CD4-positive, alpha-beta T cell treated with Interleukin-4 for 1 hour (primary cell): ENCODE measurements around the gene GRIN3B.

ENCODE experiments used
- DNase-seq, 2 donors: peaks; one replicate each; pipeline ENCODE4 v3.0.0-alpha.2; 2020 to 2022

Gene GRIN3B

DNA sequence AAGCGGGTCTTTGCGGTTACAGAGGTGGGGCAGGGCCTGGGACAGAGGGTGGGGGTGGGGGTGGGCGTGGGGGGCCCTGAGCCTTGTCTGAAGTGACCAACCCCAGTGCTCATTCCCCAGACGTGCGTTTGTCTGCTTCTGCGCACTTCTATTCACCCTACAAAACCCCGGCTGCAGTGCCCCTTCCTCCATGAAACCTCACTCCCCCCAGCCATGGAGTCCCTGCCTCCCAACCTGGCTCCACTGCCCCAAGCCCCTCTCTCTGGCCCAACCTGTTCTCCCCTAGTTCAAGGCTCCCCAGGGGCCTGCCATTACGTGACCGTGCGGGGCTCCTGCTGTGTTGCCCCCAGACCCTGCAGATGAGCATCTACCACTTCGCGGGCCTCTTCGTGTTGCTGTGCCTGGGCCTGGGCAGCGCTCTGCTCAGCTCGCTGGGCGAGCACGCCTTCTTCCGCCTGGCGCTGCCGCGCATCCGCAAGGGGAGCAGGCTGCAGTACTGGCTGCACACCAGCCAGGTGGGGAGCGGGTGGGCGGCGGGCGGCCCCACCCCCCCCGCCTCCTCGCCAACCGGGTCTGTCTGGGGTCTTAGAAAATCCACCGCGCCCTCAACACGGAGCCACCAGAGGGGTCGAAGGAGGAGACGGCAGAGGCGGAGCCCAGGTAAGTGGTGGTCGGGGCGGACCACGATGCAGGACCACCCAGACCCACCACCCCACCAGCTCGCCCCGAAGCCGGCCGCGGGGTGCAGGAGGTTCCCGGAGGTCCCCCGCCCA lies 8.2 kb downstream of the GRIN3B start:
- DNase-seq, result no peak

DNA sequence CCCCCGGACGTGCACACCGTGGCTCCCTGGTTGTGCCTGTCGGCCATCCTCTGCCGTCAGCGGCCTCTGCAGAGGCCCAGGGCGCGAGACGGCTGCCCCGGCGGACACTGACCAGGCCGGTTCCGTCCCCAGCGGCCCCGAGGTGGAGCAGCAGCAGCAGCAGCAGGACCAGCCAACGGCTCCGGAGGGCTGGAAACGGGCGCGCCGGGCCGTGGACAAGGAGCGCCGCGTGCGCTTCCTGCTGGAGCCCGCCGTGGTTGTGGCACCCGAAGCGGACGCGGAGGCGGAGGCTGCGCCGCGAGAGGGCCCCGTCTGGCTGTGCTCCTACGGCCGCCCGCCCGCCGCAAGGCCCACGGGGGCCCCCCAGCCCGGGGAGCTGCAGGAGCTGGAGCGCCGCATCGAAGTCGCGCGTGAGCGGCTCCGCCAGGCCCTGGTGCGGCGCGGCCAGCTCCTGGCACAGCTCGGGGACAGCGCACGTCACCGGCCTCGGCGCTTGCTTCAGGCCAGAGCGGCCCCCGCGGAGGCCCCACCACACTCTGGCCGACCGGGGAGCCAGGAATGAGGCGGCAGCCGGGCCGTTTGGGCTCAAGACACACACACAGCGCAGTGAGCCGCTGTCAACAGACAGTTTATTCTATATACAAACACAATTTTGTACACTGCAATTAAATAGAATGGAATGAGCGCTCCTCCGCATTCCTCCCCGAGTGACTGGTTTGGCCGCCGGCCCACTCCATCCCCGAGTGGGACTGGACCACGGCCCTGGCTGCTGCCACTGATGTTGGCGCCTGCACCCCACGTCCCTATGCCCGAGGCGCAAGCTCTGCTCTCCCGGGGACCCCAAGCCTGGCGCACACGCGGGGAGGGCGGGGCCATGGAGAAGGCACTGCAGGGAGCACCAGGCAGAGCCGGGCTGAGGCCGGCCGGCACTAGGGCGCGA lies 9.1 kb downstream of the GRIN3B start:
- DNase-seq, result no peak

DNA sequence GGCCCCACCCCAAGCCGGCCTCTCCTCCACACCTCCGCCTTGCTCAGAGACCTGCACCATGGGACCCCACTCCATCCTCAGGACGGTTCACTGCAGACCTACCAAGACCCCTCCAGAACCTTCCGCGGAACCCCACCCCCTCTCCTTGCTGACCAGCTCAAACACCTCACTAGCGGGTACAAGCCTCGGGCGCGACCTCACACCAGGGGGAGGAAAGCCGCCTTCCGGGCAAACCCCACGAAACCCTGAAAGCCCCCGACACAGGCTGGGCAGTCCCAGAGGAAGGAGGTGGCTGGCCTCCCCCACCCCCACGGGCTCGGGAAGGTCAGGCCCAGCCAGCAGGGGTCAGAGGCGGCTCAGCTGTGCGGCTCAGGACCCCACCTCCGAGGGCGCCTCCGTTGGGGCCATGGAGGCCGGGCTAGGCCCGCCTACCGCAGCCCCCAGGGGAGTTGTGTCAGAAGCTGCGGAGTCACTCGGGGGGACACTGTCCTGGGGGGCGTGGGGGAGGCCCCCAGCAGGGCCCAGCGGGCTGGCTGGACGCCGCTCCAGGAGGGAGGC lies 9.8 kb downstream of the GRIN3B start:
- no peak for DNase-seq

DNA sequence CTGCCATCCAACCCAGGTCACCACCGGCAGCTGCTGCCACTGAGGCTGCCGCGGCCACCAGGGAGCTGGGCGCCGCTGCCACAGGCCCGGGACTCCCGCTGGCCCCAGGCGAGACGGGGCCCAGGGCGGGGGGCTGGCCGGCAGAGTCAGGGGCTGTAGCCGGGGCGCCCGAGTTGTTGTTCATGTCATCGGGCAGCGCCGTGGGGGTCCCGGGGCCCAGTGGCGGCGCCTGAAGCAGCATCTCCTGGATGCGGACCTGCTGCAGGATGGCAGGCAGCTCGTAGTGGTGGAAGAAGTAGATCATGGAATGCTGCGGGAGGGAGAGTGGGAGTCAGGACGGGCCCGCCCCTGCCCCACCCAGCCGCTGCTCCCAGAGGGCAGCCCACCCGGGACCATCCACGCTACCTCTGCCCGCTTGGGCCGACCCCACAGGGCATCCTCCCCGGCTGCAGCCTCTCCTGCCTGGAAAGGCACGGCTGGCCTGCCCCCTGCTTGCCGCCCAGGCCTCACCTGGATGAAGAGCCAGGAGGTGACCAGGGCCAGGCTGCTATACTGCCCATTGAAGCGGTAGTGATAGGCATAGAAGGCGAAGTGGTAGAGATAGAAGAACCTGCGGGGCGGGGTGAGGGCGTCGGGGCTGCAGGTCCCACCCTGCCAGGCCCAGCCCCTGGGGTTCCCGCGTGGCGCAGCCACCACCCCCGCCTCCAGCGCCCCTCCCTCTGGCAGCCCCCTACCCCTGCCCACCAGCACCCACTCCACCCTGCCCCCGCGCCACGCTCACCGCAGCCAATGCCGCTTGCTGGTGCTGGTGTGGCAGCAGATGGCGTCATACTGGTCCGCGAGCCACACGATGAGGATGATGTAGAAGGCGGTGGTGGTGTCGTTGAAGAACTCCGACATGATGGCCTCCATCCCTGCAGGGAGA lies 10.6 kb downstream of the GRIN3B start:
- no peak for DNase-seq

DNA sequence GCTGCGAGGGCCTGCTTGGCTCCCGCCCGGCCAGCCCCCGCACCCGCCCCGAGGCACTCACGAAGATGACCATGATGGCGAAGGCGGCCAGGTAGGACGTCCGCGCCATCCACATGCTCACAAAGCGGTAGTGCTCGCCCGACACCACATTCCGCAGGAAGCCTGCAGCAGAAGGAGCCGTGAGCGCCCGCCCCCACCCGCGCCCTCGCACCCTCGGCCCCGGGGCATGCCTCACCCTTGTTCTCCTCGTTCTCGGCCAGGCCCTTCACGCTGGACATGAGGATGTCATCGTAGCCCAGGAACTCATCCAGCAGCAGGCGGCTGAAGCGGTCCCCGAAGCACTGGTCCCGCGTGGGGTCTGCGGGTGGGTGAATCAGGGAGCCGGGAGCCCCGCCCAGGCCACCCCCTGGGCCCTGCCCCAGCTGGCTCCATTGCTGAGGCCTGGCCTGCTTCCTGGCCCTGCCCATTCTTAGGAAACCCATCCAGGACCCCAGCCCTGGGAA lies 11.7 kb downstream of the GRIN3B start:
- DNase-seq, result no peak

DNA sequence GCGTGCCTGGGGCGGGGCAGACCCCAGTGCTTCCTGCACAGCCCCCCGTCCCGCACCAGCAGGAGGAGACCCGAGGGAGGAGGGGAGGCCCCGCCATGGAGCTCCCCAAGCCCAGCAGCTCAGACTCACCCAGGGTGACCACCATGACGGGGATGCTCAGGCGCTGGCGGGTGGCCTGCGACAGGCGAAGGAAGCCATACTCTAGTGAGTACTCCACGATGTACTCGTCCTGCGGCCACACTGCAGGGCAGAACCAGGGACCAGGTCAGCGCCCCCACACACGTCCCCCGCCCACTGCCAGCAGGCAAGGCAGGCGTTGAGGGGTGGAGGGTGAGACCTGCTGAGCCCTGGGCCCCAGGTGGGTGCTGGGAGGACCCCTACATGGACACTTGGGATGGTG lies 12.1 kb downstream of the GRIN3B start:
- DNase-seq, result no peak

DNA sequence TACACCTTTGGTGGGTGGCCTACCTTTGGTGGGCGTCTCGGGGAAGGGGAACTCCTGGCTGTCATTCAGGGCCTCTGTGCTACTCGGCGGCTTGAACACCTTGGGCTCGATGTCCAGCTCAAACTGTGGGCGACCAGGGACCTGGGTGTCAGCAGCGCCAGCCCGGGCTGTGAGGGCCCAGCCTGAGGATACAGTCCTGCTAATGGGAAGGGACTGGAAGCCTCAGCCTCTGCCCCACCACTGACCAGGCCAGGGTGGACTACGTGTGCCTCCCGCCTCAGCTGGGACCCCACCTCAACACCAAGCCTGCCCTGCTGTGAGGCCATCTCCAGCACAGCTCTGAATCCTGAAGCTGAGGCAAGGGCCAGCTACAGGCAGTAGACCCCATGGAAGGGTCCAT lies 13.0 kb downstream of the GRIN3B start:
- DNase-seq, result no peak

DNA sequence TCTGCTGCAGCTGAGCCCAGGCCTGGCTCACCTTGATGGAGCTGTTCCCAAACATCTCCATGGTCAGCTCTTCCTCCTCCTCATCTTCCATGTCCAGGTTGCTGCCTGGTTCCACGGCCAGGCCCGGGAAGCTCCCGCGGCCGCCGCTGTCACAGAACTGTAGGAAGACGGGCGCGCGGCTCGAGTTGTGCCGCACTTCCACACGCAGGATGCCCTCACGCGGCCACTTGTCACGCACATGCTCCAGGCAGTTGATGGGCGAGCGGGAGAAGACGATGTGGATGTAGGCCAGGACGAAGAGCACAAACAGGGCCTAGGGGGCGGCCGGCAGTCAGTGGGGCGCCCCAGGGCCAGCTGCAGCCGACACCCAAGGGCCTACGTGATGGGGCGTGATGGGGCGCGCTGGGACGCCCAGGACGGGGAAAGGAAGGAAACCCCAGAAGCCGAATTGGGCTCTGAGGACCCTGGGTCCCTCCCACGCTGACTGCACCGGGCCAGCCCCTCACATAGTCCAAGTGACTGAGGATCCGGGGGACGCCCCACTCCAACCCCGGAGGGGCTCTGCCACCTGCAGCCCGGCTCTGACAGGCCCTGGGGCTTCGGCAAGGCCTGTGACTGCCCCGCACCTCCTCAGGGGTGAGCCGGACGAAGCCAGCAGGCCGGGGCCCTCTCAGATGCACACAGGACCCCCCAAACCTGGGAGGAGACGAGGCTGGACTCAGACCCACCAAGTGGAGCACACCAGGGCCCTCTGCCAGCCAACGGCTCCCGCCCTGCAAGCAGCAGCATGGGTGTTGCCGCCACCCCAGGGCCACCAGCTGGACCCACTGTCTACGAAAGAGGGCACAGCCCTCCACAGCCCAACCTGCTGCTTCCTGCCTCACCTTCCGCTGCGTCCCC lies 14.2 kb downstream of the GRIN3B start:
- DNase-seq, result no peak

DNA sequence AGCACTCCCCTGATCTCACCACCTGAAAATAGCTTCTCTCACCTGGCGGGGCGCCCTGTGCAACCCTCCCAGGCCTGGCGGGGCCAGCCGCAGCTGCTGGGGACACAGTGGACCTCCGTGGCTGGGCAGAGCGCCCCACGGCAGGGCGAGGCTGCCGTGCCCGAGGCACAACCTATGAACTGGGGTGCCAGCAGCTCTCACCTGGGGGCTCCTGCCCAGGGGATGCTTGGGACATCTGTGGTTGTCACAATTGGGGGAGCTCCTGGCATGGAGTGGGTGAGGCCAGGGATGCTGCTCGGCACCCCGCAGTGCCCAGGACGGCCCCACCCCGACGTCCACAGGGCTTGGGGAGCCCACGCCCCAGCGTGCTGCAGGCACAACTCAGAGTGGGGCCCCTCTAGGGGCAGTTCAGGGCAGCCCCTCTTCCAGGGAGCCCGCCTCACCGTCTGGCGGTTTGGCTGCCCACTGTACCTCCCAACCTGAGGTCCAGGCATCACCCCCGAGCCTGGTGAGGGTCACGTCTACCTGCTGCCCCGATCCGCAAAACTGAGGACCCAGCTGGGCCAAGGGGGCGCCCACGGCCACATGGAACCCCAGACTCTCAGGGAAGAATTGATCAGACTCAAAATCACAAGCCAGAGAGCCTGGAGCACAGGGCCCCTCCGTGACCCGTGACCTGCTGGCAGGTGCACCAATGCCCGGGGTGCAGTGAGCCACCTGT lies 15.0 kb downstream of the GRIN3B start:
- DNase-seq, result no peak

DNA sequence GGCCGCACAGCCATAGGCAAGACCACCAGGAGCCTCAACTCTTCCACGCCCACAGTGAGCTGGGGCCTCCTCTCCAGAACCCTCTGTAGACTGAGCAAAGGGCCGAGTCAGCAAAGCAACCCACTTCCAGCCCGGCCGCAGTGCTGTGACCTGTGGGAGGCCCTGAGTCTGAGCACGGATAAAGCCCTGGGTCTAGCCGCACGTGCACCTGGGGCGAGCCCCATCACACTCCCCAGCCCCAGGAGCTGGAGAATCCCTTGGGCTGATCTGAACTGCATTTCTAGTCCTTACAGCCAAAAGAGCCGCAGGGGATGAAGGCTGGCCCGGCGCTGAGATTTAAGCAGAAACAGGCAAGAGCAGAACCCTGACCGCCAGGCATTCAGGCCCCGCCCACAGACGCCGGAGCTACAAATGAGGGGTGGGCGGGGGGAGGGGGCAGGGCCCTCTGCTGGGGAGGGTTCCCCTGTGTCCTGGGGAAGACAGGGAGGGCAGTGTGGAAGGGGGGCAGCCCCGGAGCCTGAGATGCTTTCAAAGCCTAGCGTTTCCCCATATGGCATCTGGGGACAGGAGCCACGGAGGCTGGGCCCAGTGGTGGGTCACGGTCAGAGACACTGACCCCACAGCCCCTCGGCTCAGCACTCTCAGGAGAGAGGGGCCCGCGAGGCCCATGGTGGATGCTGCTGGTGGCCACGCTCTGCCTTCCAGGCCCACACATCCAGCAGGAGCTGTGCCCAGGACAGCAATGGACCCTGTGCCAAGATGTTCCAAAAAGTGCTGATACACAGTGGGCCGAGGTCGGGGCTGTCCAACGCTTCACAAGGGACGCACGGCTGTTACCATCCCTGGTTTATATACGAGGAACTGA lies 15.8 kb downstream of the GRIN3B start:
- DNase-seq, result no peak

DNA sequence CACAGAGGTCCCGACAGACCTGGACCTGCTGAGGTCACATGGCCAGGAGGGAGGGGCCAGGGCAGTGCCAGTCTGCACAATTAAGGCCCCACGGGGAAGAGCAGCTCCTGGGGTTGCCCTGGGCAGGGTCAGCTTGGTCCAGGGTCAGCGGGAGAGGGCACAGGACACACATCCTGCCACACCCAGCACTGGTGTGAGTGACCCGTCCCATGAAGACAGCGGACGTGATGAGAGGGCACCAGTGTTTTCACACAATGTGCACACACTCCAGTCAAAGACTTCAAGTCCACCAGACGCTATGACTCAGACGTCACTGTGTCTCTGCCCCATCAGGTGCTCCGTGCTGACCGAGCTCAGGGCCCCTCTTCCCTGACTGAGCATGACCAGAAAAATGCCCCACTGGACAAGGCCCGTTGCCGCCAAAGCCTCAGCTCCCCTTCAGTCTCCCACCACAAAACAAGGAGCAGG lies 16.5 kb downstream of the GRIN3B start:
- DNase-seq, result no peak

DNA sequence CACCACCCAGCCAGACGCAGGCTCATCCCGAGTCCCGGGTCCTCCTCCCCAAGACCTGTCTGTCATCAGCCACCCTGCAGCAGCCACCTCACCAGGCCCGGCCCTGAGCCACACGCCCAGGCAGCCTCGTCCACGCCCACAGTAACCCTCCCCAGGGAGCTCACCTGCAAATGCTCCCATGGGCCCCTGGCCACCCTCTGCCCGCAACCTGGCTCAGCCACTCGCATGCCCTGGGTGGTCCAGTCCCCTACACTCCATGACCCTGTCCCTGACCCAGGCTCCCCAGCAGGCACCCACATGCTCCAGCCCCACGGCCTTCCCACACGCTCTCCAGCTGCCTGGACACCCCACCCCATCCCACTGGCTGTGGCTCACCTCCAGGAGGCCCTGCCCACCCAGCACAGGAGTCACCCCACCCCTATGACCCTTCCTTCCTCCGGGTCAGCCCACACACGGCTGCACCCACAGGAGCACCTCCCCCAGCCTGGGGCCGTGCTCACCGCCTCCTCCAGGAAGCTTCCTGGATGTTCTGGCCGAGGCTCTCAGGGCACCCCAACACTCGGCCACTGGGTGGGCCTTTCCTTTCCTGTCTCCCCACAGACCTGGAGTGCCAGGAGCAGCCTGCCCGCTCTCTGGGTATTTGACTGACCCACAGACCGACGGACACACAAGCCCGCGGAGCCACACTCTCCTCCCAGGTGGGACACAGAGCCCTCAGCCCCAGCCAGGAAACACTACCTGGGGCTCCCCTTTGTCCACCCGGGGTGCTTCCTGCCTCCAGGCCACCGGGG lies 17.1 kb downstream of the GRIN3B start:
- no peak for DNase-seq

DNA sequence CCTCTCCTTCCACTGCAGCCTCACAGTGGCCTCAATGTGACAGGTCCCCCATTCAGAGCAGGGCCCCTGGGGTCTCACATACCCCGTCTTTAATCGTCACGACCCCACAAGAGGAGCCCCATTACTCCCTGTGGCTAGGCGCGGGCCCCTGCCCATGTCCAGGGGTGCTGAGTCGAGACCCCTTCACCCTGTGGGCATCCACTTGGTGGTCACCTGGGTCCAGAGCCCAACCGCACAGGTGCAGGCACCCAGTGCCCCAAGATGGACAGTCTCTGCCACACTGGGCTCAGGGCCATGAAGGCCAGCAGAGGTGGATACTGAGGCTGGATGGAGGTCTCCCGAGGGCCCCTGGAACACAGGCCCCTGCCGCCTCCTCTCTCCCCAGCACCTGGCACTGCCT lies 17.7 kb downstream of the GRIN3B start:
- DNase-seq, result no peak

DNA sequence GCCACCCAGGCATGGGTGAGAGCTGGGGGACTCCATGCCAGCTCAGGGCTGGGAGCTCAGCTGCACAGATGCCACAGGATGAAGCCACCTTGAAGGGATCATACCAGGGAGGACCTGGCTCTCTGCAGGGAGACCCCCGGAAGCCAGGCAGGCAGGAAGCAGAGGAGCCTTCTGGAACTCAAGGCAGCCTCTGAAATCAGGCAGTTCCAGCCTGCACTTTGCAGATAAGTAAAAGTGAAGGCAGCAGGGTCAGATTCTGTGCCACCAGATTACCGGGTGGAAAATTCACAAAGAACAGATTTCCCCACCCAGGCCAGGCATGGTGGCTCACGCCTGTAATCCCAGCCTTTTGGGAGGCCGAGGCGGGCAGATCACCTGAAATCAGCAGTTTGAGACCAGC lies 18.2 kb downstream of the GRIN3B start:
- DNase-seq, result no peak

DNA sequence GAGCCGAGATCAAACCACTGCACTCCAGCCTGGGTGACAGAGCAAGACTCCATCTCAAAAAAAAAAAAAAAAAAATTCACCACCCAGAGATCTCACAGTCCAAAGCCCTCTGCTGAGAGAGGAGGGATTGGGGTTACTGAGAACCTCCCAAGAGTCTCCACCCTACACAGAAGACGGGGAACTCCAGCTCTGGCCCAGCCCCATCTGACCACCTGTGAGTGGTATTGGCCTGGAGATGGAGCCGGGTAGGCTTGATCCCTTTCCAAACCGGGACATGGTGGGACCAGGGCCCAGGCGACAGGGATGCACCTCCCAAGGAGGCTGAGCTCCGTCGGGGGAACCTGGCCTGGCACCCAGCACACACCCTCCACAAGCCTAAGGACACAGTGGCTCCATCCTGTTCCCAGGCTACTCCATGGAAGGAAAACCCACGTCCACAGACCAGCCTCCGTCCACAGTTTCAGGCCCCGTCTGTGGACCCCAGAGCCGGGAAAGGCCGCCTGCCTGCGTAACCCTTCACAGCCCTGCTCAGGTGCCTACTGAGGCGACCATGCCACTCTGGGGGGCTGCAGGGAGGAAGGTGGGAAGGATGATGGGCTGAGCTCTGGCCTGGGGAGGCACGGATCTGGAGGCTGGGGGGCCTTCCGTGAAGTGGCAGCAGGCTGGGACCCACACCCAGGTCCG lies 18.9 kb downstream of the GRIN3B start:
- DNase-seq, result no peak

DNA sequence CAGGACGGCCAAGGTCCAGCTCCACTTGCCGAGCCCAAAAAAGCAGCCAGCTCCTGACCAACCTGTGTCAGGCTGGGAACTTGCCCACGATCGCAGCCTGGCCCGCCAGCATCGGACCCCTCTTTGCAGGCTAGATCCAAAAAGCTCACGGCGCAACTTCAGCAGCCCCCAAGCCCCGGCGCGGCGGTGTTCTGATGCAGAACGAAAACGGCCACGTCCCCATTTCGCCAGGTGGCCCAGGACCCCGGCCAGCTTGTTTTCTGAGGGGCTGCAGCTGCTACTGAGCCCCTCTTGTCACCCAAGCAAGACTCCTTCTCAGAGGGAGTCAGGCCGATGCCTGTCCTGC lies 19.4 kb downstream of the GRIN3B start:
- DNase-seq, result no peak

DNA sequence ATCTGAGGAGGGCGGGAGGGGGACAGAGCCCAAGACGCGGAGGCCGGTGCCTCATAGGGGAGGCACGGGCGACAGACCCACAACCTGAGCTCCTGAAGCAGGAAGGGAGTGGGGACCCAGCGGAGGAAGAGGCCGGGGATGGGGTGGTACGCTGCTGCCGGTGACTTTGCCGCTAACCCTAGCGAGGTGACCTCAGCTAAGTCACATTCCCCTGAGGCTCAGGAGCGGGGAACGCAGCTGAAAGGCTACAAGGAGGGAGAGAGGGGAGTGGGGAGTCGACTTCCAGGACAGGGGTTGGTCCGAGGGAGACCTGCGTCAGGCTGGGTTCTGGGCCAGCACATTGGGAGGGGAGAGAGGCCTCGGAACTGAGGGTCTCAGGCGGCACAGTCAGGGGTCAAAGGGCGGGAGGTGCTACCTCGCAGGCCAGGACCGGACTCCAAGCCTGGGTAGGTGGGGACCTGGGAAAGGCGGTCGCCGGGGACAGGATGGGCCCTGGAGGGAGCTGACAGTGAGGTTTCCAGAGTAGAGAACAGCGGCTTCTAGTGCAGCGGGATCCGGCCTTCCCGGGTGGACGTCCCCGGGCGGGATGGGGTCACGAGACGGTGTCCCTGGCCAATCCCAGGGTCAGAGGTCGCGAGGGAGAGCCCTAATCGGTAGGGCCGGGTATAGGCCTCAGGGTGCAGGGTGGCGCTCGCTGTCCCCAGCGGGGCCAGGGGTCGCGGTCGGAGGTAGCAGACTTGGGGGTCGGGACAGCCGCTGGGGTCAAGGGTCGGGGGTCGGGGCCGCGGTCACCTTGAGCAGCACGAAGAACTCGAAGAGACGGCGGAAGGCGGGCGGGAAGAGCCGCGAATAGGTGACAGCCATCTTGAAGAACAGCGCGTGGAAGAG lies 20.0 kb downstream of the GRIN3B start:
- DNase-seq, result no peak
